ENCODE data around the gene RIT1. TPM values are rescaled to one million over a fixed set of nuclear protein-coding genes. Genes with fewer than 3 reads are reported as not detected.

The RIT1 gene
- total and polyA plus RNA-seq, 2 donors (not counting 3 experiments of a cell fraction or from before 2014, with no cell fraction given) = 46.4 to 65.5 TPM

GRCh38 chr1:155913969-155914757 lies 3.0 kb upstream of the RIT1 start:
- no TSS peak for BruUV-seq (replicated peaks)
- H4K20me1 ChIP-seq (replicated peaks; ENCODE audit: control insufficient read depth, extremely low read depth, insufficient read depth, low read length) = no peaks in the 10 kb centered on the region
- TF ChIP-seq POLR2AphosphoS5 (IDR thresholded peaks at IDR 0.05; ENCODE audit: insufficient read depth, low read depth, low read length) (no peak), MAX (IDR thresholded peaks at IDR 0.05; ENCODE audit: insufficient read depth, insufficient read length) (no peak), CTCF (IDR thresholded peaks at IDR 0.05; ENCODE audit: extremely low read depth in 1 of 2, insufficient read depth in 1 of 2, low read depth in 1 of 2, low read length in 2 of 2) (no peak), POLR2A (IDR thresholded peaks at IDR 0.05; ENCODE audit: low read depth, low read length) (no peak), FOS (IDR thresholded peaks at IDR 0.05; ENCODE audit: borderline replicate concordance, insufficient read depth, low read length) (no peak), MYC (IDR thresholded peaks at IDR 0.05; ENCODE audit: low read depth, low read length) (no peak), EZH2 (IDR thresholded peaks at IDR 0.05; ENCODE audit: borderline replicate concordance, low read depth, low read length, severe bottlenecking) (no peak), GATA2 (IDR thresholded peaks at IDR 0.05; ENCODE audit: insufficient read depth, insufficient read length, low read depth, low read length) (no peak)
- intact Hi-C loops (cut with micrococcal nuclease) = no loop called here
- no peak for FAIRE-seq
- H3K27me3 ChIP-seq (ENCODE audit: control insufficient read depth in 2 of 2, insufficient read depth in 2 of 2, low read length in 2 of 2) = no peaks in the 10 kb centered on the region
- no peak overlapping the region for H3K9ac ChIP-seq (replicated peaks; ENCODE audit: extremely low read depth, insufficient read depth, low read length)
- H2AFZ ChIP-seq (ENCODE audit: low read depth, low read length) = no peak overlapping the region
- dilution Hi-C loops (cut with MboI; ENCODE audit: extremely low pct_ligation_motif_present, low sequenced_read_pairs) = no loop called here
- H3K9me1 ChIP-seq (replicated peaks; ENCODE audit: control insufficient read depth, extremely low read depth, insufficient read depth, low read length) = no peaks in the 10 kb centered on the region
- H3K4me3 ChIP-seq (replicated peaks in 1 of 3; ENCODE audit: insufficient read depth in 1 of 3, low read depth in 1 of 3, low read length in 3 of 3) = no peak overlapping the region
- no peak overlapping the region for H3K27ac ChIP-seq (ENCODE audit: insufficient read depth, low read depth, low read length)
- peaks cover 13% of the 10 kb centered on the region for H3K4me1 ChIP-seq (ENCODE audit: control insufficient read depth, extremely low read depth, insufficient read depth, low read length)
- H3K36me3 ChIP-seq (ENCODE audit: control insufficient read depth in 2 of 2, extremely low read depth in 1 of 2, insufficient read depth in 2 of 2, low read length in 2 of 2) = peaks cover 11 to 32% of the 10 kb centered on the region in 2 experiments
- ChIA-PET CTCF (no interaction called here), POLR2A (no interaction called here)
- DNase-seq (ENCODE audit: low read depth, low spot score) = no peak
- no peaks in the 10 kb centered on the region for H3K9me3 ChIP-seq (replicated peaks; ENCODE audit: control insufficient read depth, insufficient read depth, low read length)
- peaks cover 10% of the 10 kb centered on the region for H3K79me2 ChIP-seq (ENCODE audit: control insufficient read depth, insufficient read depth, low read length)
- no peak overlapping the region for H3K4me2 ChIP-seq (ENCODE audit: insufficient read depth, low read length)
